HEK293 (cell line): ENCODE data around the gene TRIML2.

ENCODE experiments used
- KLF10 ChIP-seq: fragments of 450-650 bp; IDR thresholded peaks from 2 replicates; pipeline ENCODE4 v1.5.1; 2018; ENCODE audit warnings: missing biosample characterization, mild to moderate bottlenecking, missing genetic modification characterization
- KLF7 ChIP-seq: fragments of 450-650 bp; formaldehyde crosslinking; IDR thresholded peaks from 2 replicates; pipeline ENCODE4 v1.5.1; 2016; ENCODE audit warnings: missing biosample characterization, missing genetic modification characterization, borderline replicate concordance
- TRIM28 ChIP-seq: IDR thresholded peaks from 2 replicates; pipeline ENCODE4 v1.6.1; 2011; ENCODE audit warnings: low read length, control low read depth, borderline replicate concordance
- ZBTB20 ChIP-seq: fragments of 450-650 bp; formaldehyde crosslinking; IDR thresholded peaks from 2 replicates; pipeline ENCODE4 v1.5.1; 2016; ENCODE audit warnings: missing biosample characterization, missing genetic modification characterization
- ZFP37 ChIP-seq: fragments of 450-650 bp; formaldehyde crosslinking; IDR thresholded peaks from 2 replicates; pipeline ENCODE4 v1.5.1; 2016; ENCODE audit warnings: missing biosample characterization, missing genetic modification characterization
- ZNF121 ChIP-seq: fragments of 450-650 bp; formaldehyde crosslinking; IDR thresholded peaks from 2 replicates; pipeline ENCODE4 v1.5.1; 2016; ENCODE audit warnings: missing biosample characterization, missing genetic modification characterization
- ZNF133 ChIP-seq: fragments of 450-650 bp; formaldehyde crosslinking; IDR thresholded peaks from 2 replicates; pipeline ENCODE4 v1.5.1; 2016; ENCODE audit warnings: missing biosample characterization, missing genetic modification characterization
- ZNF211 ChIP-seq: fragments of 450-650 bp; formaldehyde crosslinking; IDR thresholded peaks from 2 replicates; pipeline ENCODE4 v1.5.1; 2016; ENCODE audit warnings: low read depth, missing biosample characterization, missing genetic modification characterization
- ZNF558 ChIP-seq: fragments of 450-650 bp; formaldehyde crosslinking; IDR thresholded peaks from 2 replicates; pipeline ENCODE4 v1.5.1; 2016; ENCODE audit warnings: missing biosample characterization, missing genetic modification characterization
- ZNF830 ChIP-seq: fragments of 450-650 bp; IDR thresholded peaks from 2 replicates; pipeline ENCODE4 v1.5.0; 2018; ENCODE audit warnings: missing biosample characterization, missing genetic modification characterization, low read depth, mild to moderate bottlenecking, moderate library complexity
- TF ChIP-seq, protein P1 (sequence below): fragments of 450-650 bp; formaldehyde crosslinking; IDR thresholded peaks from 2 replicates; pipeline ENCODE4 v1.5.1; 2016; ENCODE audit warnings: missing biosample characterization, missing genetic modification characterization
- TF ChIP-seq, protein P2 (sequence below): fragments of 450-650 bp; formaldehyde crosslinking; IDR thresholded peaks from 2 replicates; pipeline ENCODE4 v1.5.1; 2016; ENCODE audit warnings: missing biosample characterization, missing genetic modification characterization
- TF ChIP-seq, protein P3 (sequence below): fragments of 450-650 bp; formaldehyde crosslinking; IDR thresholded peaks from 2 replicates; pipeline ENCODE4 v1.5.1; 2016; ENCODE audit warnings: missing biosample characterization, missing genetic modification characterization

DNA sequence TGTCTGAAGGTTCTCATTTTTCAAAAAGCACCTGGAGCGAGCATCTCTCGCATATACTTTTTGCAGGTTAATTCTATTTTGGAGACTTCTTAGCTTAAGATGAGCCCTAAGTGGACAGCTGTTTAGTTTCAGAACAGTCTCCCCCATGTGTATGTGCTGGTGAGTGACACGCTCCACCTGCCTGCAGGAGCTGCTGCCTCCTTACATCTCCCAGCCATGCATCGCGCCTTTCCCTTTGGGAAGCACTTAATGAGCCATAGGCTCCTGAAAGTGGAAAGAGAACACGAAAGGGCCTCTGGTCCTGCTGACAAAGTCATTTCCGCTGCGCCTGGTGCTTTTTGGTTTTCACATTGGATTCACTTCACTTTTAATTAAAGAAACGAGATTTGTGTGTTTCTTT lies 56.1 kb downstream of the TRIML2 start:
- TF ChIP-seq ZNF830, result no peak
- TF ChIP-seq ZNF558, result no peak
- TF ChIP-seq KLF10 (tag by site-specific recombination), result no peak
- no peak for TF ChIP-seq ZNF133 (tag by site-specific recombination)
- TF ChIP-seq, protein P1, sequence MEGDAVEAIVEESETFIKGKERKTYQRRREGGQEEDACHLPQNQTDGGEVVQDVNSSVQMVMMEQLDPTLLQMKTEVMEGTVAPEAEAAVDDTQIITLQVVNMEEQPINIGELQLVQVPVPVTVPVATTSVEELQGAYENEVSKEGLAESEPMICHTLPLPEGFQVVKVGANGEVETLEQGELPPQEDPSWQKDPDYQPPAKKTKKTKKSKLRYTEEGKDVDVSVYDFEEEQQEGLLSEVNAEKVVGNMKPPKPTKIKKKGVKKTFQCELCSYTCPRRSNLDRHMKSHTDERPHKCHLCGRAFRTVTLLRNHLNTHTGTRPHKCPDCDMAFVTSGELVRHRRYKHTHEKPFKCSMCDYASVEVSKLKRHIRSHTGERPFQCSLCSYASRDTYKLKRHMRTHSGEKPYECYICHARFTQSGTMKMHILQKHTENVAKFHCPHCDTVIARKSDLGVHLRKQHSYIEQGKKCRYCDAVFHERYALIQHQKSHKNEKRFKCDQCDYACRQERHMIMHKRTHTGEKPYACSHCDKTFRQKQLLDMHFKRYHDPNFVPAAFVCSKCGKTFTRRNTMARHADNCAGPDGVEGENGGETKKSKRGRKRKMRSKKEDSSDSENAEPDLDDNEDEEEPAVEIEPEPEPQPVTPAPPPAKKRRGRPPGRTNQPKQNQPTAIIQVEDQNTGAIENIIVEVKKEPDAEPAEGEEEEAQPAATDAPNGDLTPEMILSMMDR (tag by site-specific recombination), result no peak
- no peak for TF ChIP-seq KLF7 (tag by site-specific recombination)
- TF ChIP-seq, protein P2, sequence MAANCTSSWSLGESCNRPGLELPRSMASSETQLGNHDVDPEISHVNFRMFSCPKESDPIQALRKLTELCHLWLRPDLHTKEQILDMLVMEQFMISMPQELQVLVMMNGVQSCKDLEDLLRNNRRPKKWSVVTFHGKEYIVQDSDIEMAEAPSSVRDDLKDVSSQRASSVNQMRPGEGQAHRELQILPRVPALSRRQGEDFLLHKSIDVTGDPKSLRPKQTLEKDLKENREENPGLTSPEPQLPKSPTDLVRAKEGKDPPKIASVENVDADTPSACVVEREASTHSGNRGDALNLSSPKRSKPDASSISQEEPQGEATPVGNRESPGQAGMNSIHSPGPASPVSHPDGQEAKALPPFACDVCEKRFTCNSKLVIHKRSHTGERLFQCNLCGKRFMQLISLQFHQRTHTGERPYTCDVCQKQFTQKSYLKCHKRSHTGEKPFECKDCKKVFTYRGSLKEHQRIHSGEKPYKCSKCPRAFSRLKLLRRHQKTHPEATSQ (tag by site-specific recombination), result no peak
- TF ChIP-seq ZNF121 (tag by site-specific recombination), result no peak
- TF ChIP-seq ZNF211, result no peak
- no peak for TF ChIP-seq ZBTB20
- no peak for TF ChIP-seq TRIM28
- TF ChIP-seq, protein P3, sequence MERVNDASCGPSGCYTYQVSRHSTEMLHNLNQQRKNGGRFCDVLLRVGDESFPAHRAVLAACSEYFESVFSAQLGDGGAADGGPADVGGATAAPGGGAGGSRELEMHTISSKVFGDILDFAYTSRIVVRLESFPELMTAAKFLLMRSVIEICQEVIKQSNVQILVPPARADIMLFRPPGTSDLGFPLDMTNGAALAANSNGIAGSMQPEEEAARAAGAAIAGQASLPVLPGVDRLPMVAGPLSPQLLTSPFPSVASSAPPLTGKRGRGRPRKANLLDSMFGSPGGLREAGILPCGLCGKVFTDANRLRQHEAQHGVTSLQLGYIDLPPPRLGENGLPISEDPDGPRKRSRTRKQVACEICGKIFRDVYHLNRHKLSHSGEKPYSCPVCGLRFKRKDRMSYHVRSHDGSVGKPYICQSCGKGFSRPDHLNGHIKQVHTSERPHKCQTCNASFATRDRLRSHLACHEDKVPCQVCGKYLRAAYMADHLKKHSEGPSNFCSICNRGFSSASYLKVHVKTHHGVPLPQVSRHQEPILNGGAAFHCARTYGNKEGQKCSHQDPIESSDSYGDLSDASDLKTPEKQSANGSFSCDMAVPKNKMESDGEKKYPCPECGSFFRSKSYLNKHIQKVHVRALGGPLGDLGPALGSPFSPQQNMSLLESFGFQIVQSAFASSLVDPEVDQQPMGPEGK (tag by site-specific recombination), result no peak
- no peak for TF ChIP-seq ZFP37 (tag by site-specific recombination)
